HTERT RPE-1 (cell line): ENCODE results near the gene DMRTB1.

Experiments used
- in situ Hi-C: fragments of 300-500 bp; cut with MboI; formaldehyde crosslinking; loops from 4 replicates; pipeline ENCODE4 v1.14.3; 2020; ENCODE audit warnings: low sequenced_read_pairs

DMRTB1 gene

GRCh38 chr1:53462769-53463501 lies 3.7 kb downstream of the DMRTB1 start:
- in situ Hi-C loops = no loop called here

- in situ Hi-C loops = no loop called here
Observed at GRCh38 chr1:53463961-53464899, 5.0 kb downstream of the DMRTB1 start.

- in situ Hi-C loops = no loop called here
Observed at GRCh38 chr1:53465023-53465957, 6.1 kb downstream of the DMRTB1 start.

GRCh38 chr1:53467391-53467790 lies 8.2 kb downstream of the DMRTB1 start:
- in situ Hi-C loops = no loop called here

- in situ Hi-C loops = no loop called here
Observed at GRCh38 chr1:53468374-53468773, 9.2 kb downstream of the DMRTB1 start.

GRCh38 chr1:53469373-53469772 lies 10.2 kb downstream of the DMRTB1 start:
- in situ Hi-C loops = no loop called here

GRCh38 chr1:53470155-53470554 lies 11.0 kb downstream of the DMRTB1 start:
- in situ Hi-C loops = no loop called here

- in situ Hi-C loops = no loop called here
Observed at GRCh38 chr1:53470584-53470983, 11.4 kb downstream of the DMRTB1 start.

- in situ Hi-C loops = no loop called here
Observed at GRCh38 chr1:53471000-53471399, 11.8 kb downstream of the DMRTB1 start.

- in situ Hi-C loops = no loop called here
Observed at GRCh38 chr1:53473463-53473862, 14.3 kb downstream of the DMRTB1 start.

- in situ Hi-C loops = no loop called here
Observed at GRCh38 chr1:53475664-53476063, 16.5 kb downstream of the DMRTB1 start.

- in situ Hi-C loops = no loop called here
Observed at GRCh38 chr1:53476579-53476978, 17.4 kb downstream of the DMRTB1 start.

- in situ Hi-C loops = no loop called here
Observed at GRCh38 chr1:53477651-53478501, 18.7 kb downstream of the DMRTB1 start.

GRCh38 chr1:53478502-53478818 lies 19.3 kb downstream of the DMRTB1 start:
- in situ Hi-C loops = no loop called here

GRCh38 chr1:53480678-53481077 lies 21.5 kb downstream of the DMRTB1 start:
- in situ Hi-C loops = no loop called here

GRCh38 chr1:53481456-53481855 lies 22.3 kb downstream of the DMRTB1 start:
- in situ Hi-C loops = no loop called here

- in situ Hi-C loops = no loop called here
Observed at GRCh38 chr1:53482441-53483153, 23.4 kb downstream of the DMRTB1 start.

- in situ Hi-C loops = no loop called here
Observed at GRCh38 chr1:53483170-53483569, 24.0 kb downstream of the DMRTB1 start.

- in situ Hi-C loops = no loop called here
Observed at GRCh38 chr1:53483656-53484055, 24.5 kb downstream of the DMRTB1 start.
